DMS53 treated with DMSO at 0.1 percent for 48 hours (cell line): Measurements from ENCODE around the gene TSPOAP1.

Experiments used
- DNase-seq: peaks from one replicate; lab custom pipeline; 2025; ENCODE audit not compliant: unreplicated experiment; lab: John Stamatoyannopoulos, UW

TSPOAP1 gene

GRCh38 chr17:58328195-58329034, at the start of gene TSPOAP1:
TSS of gene TSPOAP1 (minus strand) at chr17:58328795. CDS start at chr17:58327920, 875 bp downstream.
- DNase-seq = no peak

DNA sequence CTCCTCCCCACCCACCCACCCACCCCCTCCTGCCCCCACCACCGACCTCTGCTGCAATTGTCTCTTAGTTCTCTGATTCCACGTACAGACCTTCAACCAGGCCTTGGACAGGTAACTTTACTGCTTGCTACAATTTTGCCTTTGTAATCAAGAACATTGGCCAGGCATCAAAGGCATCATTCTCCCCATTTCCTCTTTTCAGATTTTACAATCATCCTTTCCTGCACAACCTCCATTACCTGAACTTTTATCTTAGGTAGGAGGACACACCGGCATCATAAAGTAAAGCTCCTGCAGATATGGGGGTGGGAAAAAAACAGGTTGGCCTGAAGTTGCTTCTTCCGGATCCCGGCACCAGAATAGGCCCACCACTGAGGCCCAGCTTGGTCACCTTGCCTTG, 49.1 kb upstream of the TSPOAP1 start:
- DNase-seq = no peak

- peak; percentile 28 for DNase-seq
These were observed 48.6 kb upstream of the TSPOAP1 start for GRCh38 chr17:58377093-58377601.

DNA sequence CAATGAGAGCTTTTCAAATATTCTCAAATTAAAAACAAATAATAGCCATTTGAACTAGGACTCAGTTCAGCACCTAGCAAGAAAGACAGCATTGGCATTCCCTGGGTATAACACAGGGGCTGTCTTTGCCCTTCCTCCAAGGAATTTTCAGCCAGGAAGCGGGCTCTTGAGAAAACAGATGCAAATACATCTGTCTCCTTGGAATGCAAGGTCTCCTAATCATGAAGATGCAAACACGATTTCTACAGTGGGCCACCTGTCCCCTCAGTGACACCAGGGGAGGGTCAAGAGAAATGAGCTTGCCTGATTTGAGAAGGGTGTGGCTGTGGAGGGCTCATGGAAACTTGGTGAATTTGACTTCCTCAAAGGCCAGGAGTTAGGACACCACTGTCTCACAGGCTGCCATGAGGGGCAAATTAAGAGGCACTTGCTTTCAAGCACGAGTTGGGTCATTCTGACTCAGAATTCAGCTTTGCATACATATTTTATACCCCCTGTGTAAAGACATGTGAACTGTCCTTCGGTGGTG, 47.9 kb upstream of the TSPOAP1 start:
- no peak for DNase-seq

DNA sequence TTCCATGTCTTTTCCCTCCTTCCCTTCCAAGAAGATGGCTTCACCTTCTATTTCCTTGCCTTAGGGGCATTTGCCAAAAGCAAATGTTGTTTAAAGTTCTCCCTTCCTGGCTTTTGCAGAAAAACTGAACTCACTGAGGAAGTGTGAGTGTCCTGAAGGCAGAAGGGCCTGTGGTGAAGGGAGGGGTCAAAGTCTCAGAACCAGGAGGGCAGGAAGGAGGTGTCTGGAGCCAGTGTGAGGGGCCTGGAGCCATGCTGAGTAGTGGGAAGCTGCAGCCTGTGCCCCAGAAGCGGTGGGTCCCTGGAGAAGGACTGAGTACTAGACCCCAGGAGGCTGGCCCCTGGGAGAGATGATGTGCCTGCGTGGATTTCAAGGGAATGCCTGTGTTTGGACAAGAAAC, 47.2 kb upstream of the TSPOAP1 start:
- DNase-seq = no peak

DNA sequence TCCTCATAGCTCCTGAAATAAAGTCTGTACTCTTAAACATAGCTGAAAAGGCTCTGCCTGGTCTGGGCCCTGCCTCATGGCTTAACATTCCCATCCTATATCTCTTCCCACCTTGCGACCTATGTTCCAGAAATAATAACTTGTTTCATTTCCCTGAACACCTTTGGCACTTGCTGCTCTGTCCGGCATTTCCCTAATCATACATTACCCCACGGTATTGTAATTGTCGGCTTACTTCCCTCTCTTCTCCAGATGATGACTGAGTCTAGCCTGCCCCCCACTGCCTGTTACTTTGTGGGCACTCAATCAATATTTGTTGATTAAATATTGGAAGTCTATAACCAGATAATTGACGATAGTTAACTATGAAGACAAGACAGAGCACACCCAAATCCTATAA, 46.7 kb upstream of the TSPOAP1 start:
- DNase-seq = no peak

- DNase-seq = no peak
These were observed 45.3 kb upstream of the TSPOAP1 start for GRCh38 chr17:58373923-58374322.

DNA sequence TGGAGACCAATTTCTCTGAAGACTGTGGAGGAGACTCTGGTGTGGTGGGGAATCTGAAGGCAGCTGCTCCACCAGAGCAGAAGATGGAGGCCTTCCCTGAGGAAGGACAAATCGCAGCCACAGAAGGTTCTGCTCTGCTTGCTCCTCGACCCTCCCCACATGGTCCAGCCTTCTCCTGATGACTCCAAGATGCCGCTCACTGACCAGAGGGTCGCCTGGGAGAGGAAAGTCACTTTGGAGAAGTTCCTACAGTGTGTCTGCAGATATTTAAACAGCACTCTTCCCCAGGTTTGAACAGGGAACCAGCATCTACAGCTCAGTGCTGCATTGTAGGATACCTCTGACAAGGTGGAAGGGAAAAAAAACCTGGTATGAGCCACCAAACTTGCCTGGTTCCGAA, 44.4 kb upstream of the TSPOAP1 start:
- no peak for DNase-seq

DNA sequence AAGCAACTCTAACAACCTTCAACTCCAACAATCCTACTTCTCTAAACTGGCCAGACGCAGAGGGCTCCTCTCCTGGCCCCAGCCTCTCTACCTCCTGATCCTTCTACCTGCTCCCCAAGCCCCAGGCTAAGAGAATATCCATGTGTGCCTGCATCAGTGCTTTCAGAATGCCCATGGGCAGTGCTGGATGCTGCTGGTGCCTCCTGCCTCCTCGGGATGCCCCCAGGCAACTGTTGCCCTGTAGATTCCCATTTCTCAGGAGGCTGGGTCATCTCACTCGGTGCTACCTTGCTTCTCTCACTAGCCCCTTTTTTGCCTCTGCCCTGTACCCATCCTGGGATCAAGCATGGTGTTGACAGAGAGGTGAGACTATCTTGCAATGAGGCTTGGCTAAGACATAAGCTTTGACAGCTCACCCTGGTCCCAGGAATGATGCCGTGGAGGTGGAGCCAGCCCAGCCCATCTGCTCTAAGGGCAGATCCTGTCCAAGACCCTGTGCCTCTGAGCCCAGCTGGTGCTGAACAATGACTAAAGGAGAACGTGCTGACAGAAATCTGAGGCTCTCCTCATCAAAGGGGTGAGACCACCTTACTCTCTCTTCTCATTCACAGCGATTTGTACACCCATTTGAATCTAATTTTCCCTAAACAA, 42.8 kb upstream of the TSPOAP1 start:
- no peak for DNase-seq

GRCh38 chr17:58370716-58371115, 42.1 kb upstream of the TSPOAP1 start:
- no peak for DNase-seq

- DNase-seq = no peak
These were observed 41.7 kb upstream of the TSPOAP1 start for GRCh38 chr17:58370309-58370708.

DNA sequence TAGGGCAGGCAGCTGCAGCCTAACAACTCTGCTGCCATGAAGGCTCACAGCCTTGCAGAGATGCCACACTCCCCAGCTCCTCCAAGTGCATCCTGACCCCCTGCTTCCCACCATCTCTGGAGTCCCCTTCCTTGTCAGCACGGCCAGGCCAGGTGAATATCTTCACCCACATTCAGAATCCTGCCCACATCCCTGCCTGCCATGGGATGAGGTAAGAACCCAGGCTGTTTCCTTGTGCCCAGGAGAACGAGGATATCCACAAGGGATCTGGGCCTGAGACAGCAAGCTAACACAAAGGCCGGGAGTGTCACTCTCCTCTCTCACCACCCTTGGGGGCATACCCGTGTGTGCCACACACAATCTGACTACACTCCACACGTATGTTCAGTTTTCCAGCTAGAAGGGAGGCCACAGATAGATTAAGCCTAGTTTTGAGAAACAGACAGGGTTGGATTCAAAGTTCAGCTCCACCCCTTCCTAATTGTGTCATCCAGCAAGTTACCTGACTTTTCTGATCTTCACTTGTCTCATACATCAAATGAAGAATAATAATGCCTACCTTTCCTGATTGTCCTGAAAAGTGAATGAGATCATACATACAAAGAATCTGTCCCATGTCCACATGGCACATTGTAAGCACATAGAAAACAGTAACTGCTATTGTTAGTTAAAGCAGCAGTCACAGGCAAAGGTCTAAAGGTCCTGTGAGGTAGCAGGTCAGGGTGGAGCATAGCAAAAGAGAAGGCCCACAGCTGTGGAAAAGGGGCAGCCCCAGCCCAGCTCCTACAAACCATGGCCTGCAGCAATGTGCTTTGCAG, 40.8 kb upstream of the TSPOAP1 start:
- no peak for DNase-seq

DNA sequence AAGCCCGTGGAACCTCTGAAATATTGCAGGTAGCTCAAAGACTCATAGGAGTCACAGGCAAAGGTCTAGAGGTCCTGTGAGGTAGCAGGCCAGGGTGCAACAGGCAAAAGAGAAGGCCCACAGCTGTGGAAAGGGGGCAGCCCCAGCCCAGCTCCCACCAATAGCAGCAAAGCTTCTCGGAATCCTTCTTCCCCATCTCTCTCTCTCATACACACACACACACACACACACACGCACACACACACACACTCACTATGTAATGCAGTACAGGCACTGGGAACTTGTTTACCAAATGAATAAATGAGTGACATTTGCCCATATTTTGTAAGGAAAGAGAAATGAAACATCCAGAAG, 40.2 kb upstream of the TSPOAP1 start:
- no peak for DNase-seq

DNA sequence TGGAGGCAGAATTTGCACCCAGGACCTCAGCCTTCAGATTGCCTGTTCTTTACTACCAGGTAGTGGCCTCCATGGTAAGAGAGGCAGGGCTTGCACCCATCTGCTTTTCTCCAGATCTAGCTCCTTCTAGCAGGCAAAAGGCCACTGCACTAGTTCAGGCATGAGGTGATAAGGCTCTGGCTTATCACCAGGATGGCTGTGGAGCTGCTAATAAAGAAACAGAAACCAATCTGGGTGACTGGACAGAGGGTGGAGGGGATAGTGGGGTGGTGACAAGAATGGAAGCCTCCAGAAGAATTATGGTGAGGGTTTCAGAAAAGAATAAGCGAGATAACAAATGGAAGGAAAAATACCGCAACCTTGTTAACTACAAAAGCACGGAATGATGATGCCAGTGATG, 38.9 kb upstream of the TSPOAP1 start:
- DNase-seq = no peak

DNA sequence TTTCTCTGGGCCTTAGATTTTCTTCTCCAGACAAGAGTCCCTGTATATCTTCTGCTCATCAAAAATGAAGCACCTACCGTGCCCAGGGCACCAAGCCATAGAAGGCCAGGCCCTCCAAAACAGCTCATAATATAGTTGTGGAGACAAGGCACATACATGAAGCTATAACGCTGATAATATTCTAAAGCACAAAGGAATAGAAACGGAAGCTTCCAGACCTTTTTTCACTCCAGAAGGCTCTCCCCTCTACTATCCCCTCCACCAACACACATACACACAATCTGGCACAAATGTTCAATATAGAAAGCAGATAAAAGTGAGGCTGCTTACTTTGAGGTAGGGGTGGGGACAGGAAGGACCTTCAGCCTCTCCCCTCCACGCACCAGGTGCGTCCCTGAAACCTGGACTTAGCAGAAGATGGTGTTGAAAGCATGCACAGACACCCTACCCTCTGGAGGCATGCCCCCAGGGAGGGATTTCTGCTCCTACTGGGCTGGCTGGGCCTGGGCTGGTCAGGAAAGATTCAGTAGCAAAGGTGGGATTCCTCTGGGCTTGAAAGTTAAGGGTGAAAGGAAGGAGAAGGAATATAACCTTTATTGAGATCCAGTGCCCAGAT, 37.5 kb upstream of the TSPOAP1 start:
- DNase-seq = no peak

- no peak for DNase-seq
These were observed 36.8 kb upstream of the TSPOAP1 start for GRCh38 chr17:58365185-58365979.

DNA sequence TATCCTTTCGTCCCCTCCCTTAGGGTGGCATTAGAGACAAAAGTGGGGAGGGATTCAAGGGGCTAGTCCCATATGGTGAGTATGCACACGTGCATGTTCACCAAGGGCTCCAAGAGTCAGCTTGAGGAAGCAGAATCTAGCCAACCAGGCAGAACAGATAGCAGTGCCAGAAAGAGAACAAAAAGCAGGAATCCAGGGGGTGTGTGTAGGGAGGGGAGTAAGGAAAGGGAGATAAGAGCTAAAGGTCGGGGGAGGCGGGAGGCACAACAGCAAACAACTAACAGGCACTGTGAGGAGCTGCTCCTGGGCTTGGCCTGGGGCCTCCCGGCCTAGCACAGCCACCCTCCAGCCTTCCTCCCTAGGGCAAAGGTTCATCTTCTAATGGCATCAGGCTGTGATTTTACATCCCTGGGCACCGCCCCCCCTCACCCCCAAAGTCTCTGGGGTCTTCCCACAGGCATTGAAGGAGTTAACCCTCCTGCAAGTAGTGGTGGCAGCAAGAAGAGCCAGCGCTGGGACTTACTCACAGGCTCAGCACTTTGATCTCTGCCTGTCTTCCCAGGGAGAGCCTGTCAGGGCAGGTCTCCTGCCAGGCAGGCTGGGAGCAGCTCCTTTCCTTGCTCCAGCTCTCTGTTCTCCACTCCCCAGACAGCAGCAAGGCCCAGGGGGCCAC, 35.8 kb upstream of the TSPOAP1 start:
- DNase-seq = no peak

DNA sequence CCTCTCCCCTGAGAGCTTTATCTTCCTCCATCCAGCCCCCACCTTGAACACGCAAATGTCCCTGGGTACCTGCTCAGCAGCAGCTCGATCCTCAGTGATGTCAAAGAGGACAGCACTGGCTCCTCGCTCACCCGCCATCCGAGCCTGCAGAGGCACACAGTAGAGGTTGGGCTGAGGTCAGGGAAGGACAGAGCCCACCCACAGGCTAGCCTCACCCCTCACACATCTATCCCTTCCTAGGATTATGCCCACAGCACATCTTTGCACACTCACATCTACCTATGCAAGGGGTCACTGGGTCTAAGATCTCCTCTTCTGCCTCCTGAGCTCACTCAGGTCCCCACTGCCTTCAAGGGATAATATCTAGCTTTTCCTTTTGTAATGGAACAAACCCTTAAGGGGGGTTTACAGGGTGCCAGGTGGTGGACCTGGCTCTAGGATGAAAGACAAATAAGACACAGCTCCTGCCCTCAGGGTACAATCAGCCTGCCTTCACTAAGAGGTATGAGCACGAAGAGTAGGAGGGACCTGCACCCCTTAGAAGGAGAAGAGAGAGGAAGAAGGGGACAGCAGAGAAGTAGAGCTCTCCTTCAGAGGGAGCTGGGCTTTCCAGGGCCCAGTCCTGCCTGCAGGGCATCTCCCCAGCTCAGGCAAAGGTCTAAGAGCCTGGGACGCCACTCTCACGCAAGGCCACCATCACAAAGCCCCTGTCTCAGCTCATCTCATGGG, 35.0 kb upstream of the TSPOAP1 start:
- no peak for DNase-seq
